ENCODE results near the gene AKNA.

DNA sequence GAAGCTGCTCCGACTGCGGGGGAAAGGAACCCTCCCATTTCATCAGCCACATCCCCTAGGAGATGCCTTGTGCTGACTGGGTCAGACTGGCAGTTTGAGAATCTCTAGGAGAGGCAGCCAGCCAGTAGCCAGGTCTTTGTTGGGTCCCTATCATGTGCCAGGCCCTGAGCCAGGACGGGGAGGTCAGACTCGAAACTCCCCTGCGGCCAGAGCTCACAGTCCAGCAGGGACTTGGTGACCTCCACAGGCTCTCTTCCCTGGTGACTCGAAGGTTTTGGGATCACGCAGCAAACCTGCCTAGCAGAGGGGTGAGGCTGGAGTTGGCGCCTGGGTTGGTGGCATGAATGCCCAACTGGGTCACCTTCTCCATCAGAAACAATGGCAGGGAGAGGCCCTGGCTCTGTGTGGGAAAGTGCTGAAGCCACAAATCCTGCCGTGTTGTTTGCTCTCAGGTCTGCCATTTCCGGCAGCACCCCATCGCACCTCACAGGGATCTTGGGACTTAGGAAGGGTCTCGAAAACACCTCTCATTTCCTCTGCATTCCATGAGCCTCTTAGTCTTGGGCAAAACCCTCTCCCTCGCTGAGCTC, 79.3 kb downstream of the AKNA start:
- TF ChIP-seq, protein P1, sequence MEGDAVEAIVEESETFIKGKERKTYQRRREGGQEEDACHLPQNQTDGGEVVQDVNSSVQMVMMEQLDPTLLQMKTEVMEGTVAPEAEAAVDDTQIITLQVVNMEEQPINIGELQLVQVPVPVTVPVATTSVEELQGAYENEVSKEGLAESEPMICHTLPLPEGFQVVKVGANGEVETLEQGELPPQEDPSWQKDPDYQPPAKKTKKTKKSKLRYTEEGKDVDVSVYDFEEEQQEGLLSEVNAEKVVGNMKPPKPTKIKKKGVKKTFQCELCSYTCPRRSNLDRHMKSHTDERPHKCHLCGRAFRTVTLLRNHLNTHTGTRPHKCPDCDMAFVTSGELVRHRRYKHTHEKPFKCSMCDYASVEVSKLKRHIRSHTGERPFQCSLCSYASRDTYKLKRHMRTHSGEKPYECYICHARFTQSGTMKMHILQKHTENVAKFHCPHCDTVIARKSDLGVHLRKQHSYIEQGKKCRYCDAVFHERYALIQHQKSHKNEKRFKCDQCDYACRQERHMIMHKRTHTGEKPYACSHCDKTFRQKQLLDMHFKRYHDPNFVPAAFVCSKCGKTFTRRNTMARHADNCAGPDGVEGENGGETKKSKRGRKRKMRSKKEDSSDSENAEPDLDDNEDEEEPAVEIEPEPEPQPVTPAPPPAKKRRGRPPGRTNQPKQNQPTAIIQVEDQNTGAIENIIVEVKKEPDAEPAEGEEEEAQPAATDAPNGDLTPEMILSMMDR (IDR thresholded peaks at IDR 0.05) = no peak
- TF ChIP-seq REST (IDR thresholded peaks at IDR 0.05; ENCODE audit: insufficient read depth in 1 of 2, low read depth in 2 of 2, low read length in 1 of 2) = no peak
- no peak for TF ChIP-seq POLR2AphosphoS5 (IDR thresholded peaks at IDR 0.05; ENCODE audit: low read depth, low read length)
- no peak for TF ChIP-seq TCF7L2 (IDR thresholded peaks at IDR 0.05; ENCODE audit: low read depth, low read length)
- TF ChIP-seq SIN3A (IDR thresholded peaks at IDR 0.05; ENCODE audit: borderline replicate concordance, insufficient read depth, low read depth, low read length) = no peak
